ENCODE results near the gene GRB7.
A peak's percentile ranks its signal among the peaks of the same experiment; 100 is the strongest.
"Not testable (repeated sequence)": the region's sequence is repeated elsewhere in the genome, so short reads cannot be mapped to it uniquely, and the experiment has no call there.

GRB7 gene

DNA sequence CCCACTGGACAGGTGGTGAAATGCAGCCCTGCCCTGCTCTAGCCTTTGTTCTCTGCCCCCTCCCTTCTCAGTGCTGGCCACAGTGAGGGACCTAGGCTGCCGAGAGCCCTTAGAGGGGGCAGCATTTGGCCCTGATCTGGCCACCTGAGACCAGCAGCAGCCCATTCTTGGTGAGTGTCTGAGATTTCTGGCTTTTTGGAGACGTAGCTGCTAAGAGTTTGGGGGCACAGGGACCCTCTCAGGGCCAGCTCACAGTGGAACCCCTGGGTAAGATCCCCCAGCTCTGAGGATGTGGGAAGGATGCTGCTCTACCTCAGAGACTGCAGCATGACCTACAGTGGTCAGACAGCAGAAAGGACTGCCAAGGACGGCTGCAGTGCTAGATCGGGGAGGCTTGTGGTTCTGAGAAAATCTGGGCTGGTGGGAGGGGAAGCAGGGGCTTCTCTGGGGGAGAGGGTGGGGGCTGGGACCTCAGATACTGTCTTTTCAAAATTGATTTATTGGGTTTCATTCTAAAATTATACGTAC lies 13.3 kb downstream of the GRB7 start:
- no peak for DNase-seq (ENCODE audit: low read depth, low spot score)

DNA sequence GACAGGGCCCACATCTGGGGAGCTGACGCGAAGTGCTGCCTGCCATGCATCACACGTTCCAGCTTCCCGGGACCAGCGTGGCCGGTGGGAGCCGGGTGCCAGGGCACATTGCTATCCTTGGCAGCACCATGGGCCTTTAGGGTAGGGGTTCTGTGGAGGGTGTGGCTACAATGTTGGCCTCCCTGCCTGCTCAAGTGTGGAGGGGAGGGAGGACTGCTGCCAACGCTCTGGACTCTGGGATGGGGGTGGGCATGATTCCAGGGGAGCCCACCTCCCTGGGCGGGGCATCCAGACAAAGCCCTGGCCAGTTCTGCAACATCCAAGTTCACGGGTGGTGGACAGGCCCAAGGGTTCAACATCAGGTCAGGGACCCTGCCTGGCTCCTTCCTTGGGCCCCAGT lies 13.9 kb downstream of the GRB7 start:
- DNase-seq (ENCODE audit: low read depth, low spot score) = no peak

- DNase-seq (ENCODE audit: low read depth, low spot score) = no peak
Measured at GRCh38 chr17:39752241-39752881, 14.6 kb downstream of the GRB7 start.

DNA sequence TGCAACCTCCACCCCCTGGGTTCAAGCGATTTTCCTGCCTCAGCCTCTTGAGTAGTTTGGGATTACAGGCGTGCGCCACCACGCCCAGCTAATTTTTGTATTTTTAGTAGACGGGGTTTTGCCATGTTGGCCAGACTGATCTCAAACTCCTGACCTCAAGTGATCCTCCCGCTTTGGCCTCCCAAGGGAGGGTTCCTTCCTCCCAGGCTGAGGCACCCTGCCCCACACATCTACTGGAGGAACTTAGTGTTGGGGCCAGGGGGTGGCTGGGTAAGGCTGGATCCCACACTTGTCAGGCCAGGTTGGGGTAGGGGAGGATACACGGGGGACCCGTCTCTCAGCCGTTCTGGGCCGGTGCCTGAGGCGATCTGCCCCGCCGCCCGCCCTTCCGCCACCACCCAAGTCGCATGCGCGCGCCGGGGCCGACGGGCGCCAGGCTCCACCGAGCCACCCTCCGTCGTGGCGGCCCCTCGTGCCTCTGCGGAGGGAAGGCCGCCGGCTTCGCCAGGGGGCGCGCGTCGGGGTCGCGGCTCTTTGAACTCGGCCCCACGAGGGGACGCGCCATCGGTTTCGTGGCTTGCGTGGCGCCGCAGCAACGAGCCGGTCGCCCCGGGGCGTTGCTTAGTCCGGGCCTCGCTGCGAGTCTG lies 15.9 kb downstream of the GRB7 start:
- no peak for DNase-seq (ENCODE audit: low read depth, low spot score)

DNA sequence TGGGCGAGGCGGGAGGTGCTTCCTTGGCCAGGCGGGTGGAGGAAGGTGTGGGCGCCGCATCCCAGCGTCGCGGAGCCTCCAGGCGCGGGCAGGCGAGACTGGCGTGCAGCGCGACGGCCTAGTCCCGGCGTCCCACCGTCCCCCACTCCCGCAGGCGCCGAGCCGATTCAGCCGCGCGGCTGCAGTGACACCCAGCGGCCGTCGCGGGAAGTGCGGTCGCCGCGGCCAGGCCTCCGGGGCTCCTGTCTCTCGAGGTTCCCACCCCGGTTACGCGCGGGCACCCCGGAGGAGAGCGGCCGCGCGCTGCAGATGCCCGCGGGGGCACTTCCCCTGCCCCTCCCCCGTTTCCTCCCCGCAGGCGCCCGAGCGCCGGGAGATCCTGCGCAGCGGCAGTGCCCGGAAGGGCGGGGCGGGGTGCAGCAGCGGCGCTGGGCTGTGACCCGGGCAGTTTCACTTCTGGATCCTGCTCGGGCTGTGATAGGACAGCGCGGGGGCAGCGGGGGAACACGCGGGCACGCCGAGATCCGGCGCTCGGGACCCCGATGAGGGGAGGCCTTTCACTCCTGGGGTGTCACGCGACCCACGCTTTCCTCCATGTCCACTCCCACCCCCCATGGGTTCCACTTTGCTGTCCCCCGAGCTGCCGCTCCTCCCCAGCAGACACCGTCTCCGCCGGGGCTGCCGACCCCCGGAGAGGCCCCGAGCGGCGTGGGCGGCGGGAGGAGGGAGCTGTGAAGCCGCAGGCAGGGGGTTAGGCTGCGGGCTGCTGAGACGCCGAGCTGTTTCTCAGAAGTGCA lies 16.6 kb downstream of the GRB7 start:
- DNase-seq (ENCODE audit: low read depth, low spot score) = peak; percentile 61

GRCh38 chr17:39754958-39755553 lies 17.3 kb downstream of the GRB7 start:
- no peak for DNase-seq (ENCODE audit: low read depth, low spot score)

GRCh38 chr17:39755554-39756379 lies 18.0 kb downstream of the GRB7 start:
- DNase-seq (ENCODE audit: low read depth, low spot score) = no peak

- DNase-seq (ENCODE audit: low read depth, low spot score) = no peak
Measured at GRCh38 chr17:39756380-39757079, 18.8 kb downstream of the GRB7 start.

GRCh38 chr17:39757176-39757662 lies 19.5 kb downstream of the GRB7 start:
- DNase-seq (ENCODE audit: low read depth, low spot score) = no peak

- no peak for DNase-seq (ENCODE audit: low read depth, low spot score)
Measured at GRCh38 chr17:39757931-39758873, 20.5 kb downstream of the GRB7 start.

DNA sequence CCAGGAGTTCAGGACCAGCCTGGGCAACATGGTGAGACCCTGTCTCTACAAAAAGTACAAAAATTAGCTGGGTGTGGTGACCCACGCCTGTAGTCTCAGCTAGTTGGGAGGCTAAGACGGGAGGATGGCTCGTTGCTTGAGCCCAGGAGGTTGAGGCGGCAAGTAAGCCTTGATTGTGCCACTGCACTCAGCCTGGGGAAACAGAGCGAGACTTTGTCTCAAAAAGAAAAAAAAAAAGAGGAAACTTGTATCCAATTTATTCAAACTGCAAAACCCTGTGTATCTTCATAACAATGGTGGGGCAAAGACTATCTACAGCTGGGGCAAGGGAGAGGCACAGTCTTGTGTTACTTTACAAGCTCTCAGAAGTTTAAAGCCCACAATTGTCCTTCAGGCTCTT lies 21.5 kb downstream of the GRB7 start:
- DNase-seq (ENCODE audit: low read depth, low spot score) = no peak

- DNase-seq (ENCODE audit: low read depth, low spot score) = no peak
Measured at GRCh38 chr17:39761861-39762496, 24.2 kb downstream of the GRB7 start.

DNA sequence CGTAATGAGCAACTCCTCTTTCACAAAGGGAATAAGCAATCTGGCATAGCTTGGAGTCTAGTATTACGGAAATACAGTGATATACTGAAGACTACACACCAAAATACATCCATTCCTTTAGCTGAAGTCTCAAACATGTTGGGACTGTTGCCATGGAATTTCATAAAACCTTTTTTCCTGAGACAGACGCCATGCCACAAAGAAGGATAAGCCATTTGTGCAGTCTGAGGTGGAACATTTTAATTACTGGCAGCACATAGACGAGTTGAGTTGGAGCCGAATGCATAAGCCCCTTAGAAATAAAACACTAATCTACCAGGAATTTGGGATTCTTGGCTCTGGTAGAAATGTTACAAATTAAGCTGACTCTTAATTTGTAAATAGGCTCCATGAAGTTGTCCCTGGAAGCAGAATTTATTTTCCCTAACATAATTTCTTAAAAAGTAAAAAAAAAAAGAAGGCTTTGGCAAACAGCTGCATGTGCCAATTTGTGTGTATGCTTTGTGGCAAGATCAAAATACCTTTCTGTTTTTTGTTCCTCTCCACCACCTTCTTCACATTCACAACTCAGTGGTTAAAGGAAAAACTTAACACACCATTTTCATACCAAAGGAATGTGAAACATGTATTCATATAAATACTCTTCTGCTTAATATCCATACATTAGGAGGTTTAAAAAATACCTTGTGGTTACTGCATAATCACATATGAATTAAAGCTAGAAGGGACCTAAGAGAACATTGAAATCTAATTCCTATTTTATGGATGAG lies 25.5 kb downstream of the GRB7 start:
- DNase-seq (ENCODE audit: low read depth, low spot score) = no peak

DNA sequence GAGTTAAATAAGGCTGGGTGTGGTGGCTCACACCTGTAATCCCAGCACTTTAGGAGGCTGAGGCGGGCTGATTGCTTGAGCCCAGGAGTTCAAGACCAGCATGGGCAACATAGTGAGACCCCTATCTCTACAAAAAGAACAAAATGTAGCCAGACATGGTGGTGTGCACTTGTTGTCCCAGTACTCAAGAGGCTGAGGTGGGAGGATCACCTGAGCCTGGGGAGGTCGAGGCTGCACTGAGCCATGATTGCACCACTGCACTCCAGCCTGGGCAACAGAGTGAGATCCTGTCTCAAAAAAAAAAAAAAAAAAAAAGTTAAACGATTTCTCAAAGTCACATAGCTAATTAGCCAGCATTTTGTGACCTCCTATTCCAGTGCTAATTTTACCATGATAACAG lies 26.4 kb downstream of the GRB7 start:
- not testable (repeated sequence) for DNase-seq (ENCODE audit: low read depth, low spot score)

GRCh38 chr17:39765175-39765574 lies 27.4 kb downstream of the GRB7 start:
- DNase-seq (ENCODE audit: low read depth, low spot score) = no peak

- DNase-seq (ENCODE audit: low read depth, low spot score) = no peak
Measured at GRCh38 chr17:39765766-39766165, 28.0 kb downstream of the GRB7 start.

DNA sequence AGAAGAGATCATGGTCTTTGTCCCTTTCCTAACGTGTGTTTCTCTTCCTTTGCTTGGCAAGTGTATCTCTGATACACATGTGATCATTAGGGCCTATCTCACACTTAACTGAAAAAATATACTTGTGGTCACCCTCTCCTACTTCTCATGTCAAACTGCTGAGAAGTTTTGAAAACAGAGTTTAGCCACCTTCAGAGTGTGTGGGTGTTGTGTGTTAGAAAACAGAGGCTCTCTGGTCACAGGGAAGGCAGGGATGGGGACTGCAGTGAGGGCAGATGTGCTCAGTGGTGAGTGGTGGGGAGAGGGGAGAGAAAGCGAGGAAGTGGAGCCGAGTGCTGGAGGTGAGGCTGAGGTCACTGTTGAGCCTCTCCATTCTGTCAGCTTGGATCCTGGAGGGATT lies 29.4 kb downstream of the GRB7 start:
- no peak for DNase-seq (ENCODE audit: low read depth, low spot score)

GRCh38 chr17:39769974-39770587 lies 32.3 kb downstream of the GRB7 start:
- DNase-seq (ENCODE audit: low read depth, low spot score) = no peak

All from brain pericyte (primary cell).